Chondrocyte (in vitro differentiated cells): ENCODE measurements around the gene SAAL1. TPM values are rescaled to one million over a fixed set of nuclear protein-coding genes. Genes with fewer than 3 reads are reported as not detected.
"Not testable (repeated sequence)": the region's sequence is repeated elsewhere in the genome, so short reads cannot be mapped to it uniquely, and the experiment has no call there.

Experiments used
- DNase-seq: peaks from one replicate; pipeline ENCODE4 v3.0.0; 2021; ENCODE audit warnings: mixed read lengths, low spot score
- H3K27ac Mint-ChIP-seq: one replicate; pipeline ENCODE4 v1.8.0; 2021; ENCODE audit warnings: mild to moderate bottlenecking, moderate library complexity, mixed read lengths; ENCODE audit not compliant: unreplicated experiment
- H3K27me3 Mint-ChIP-seq: 2 replicates; pipeline ENCODE4 v1.8.0; 2021; ENCODE audit warnings: low read depth, mixed read lengths
- H3K36me3 Mint-ChIP-seq: 2 replicates; pipeline ENCODE4 v1.8.0; 2021; ENCODE audit warnings: low read depth, mixed read lengths
- H3K4me1 Mint-ChIP-seq: 2 replicates; pipeline ENCODE4 v1.8.0; 2021; ENCODE audit warnings: low read depth, mild to moderate bottlenecking, mixed read lengths
- H3K4me3 Mint-ChIP-seq: one replicate; pipeline ENCODE4 v1.8.0; 2021; ENCODE audit warnings: mild to moderate bottlenecking, moderate library complexity, mixed read lengths; ENCODE audit not compliant: unreplicated experiment
- H3K9me3 Mint-ChIP-seq: 2 replicates; pipeline ENCODE4 v1.8.0; 2021; ENCODE audit warnings: low read depth, mixed read lengths
- total RNA-seq: library from RNA; stranded (reverse); gene quantifications from 3 replicates; pipeline ENCODE4 v1.2.1, GENCODE V29; 2021
- TF ChIP-seq, protein P1 (sequence below): fragments of 200-600 bp; sonication (generic); IDR thresholded peaks from 2 replicates; pipeline ENCODE4 v1.5.0; 2021; ENCODE audit warnings: antibody characterized with exemption, mild to moderate bottlenecking, moderate library complexity

Gene SAAL1
- total RNA-seq, 1 donor from 2014 or later: 12.1 TPM

DNA sequence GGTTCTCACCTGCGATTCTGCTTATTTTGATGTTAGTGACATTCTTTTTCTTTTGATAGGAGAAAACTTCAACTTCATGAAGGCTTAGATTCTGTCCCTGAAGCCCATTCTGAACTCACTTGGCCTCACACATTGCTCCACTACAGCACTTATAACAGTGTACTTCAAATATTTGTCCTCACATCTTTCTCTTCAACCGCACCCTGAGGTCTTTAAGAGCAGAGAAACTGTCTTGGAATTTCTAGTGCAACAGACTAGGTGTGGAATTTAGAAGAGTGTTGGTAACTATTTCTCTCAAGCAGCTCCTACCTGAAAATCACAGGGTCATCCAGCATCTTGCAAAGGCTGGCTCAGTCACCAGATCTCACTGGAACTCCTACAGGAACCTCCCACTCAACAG, 34.3 kb upstream of the SAAL1 start:
- no peak overlapping the region for H3K4me3 Mint-ChIP-seq
- TF ChIP-seq, protein P1, sequence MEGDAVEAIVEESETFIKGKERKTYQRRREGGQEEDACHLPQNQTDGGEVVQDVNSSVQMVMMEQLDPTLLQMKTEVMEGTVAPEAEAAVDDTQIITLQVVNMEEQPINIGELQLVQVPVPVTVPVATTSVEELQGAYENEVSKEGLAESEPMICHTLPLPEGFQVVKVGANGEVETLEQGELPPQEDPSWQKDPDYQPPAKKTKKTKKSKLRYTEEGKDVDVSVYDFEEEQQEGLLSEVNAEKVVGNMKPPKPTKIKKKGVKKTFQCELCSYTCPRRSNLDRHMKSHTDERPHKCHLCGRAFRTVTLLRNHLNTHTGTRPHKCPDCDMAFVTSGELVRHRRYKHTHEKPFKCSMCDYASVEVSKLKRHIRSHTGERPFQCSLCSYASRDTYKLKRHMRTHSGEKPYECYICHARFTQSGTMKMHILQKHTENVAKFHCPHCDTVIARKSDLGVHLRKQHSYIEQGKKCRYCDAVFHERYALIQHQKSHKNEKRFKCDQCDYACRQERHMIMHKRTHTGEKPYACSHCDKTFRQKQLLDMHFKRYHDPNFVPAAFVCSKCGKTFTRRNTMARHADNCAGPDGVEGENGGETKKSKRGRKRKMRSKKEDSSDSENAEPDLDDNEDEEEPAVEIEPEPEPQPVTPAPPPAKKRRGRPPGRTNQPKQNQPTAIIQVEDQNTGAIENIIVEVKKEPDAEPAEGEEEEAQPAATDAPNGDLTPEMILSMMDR: no peak
- no peaks in the 10 kb centered on the region for H3K36me3 Mint-ChIP-seq
- DNase-seq: no peak
- H3K4me1 Mint-ChIP-seq: no peaks in the 10 kb centered on the region
- no peaks in the 10 kb centered on the region for H3K9me3 Mint-ChIP-seq
- H3K27me3 Mint-ChIP-seq: peaks cover 23% of the 10 kb centered on the region
- H3K27ac Mint-ChIP-seq: no peak overlapping the region

DNA sequence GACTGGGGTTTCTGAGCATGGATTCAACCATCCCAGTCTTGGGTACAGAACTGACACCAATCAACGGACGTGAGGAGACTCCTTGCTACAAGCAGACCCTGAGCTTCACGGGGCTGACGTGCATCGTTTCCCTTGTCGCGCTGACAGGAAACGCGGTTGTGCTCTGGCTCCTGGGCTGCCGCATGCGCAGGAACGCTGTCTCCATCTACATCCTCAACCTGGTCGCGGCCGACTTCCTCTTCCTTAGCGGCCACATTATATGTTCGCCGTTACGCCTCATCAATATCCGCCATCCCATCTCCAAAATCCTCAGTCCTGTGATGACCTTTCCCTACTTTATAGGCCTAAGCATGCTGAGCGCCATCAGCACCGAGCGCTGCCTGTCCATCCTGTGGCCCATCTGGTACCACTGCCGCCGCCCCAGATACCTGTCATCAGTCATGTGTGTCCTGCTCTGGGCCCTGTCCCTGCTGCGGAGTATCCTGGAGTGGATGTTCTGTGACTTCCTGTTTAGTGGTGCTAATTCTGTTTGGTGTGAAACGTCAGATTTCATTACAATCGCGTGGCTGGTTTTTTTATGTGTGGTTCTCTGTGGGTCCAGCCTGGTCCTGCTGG, 31.4 kb upstream of the SAAL1 start:
- Mint-ChIP-seq H3K36me3 (no peaks in the 10 kb centered on the region), H3K4me1 (no peaks in the 10 kb centered on the region), H3K27me3 (peaks cover 43% of the 10 kb centered on the region), H3K27ac (no peak overlapping the region), H3K4me3 (no peak overlapping the region), H3K9me3 (no peaks in the 10 kb centered on the region)
- DNase-seq: no peak
- TF ChIP-seq, protein P1: no peak

DNA sequence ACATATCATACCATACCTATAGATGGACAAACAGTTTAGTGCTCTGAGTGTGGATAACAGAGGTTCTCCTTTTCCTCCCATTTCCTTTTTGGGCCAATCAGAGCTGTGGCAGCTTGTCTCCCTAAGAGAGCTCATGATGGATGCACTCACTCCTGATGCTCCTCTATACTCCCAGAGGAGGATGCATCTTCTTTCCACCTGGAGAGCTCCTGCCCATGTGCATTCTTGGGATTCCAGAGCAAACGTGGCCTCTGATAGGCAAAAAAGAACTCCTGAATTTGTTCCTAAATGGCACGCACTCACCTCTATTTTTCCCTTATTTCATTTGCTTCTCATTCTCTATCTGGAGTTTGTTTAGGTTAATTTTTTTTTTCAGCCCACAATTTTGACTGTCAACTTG, 29.4 kb upstream of the SAAL1 start:
- H3K36me3 Mint-ChIP-seq: peaks cover 2% of the 10 kb centered on the region
- no peaks in the 10 kb centered on the region for H3K4me1 Mint-ChIP-seq
- TF ChIP-seq, protein P1: no peak
- no peak overlapping the region for H3K27ac Mint-ChIP-seq
- H3K27me3 Mint-ChIP-seq: peaks cover 51% of the 10 kb centered on the region
- H3K9me3 Mint-ChIP-seq: peaks cover 4% of the 10 kb centered on the region
- no peak overlapping the region for H3K4me3 Mint-ChIP-seq
- DNase-seq: no peak

DNA sequence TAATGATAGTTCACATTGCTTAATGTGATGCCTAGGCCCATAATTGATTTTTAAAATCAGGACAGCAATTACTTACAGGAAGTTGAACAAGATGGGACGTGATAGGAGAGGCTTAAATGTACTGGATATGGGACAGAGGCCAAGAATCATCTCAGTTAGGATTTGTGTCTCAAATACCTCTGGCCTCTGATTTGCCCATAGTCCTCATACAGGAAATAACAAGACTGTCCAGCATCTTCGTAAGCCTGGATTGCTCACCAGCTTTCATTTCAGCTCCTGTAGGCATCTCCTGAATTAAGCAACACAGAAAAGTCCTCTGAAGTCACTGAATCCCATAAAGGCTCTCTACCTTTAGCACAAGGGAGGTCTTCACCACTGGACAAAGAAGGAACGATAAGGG, 26.5 kb upstream of the SAAL1 start, which contains the start of gene MRGPRX3:
Gene MRGPRX3, plus strand, starts transcription at position 231 of the 400 bp plus-strand sequence. CDS start 4,632 bp downstream, outside the sequence.
- DNase-seq: no peak
- peaks cover 7% of the 10 kb centered on the region for H3K9me3 Mint-ChIP-seq
- no peak within 1 kb of the TSS for H3K27ac Mint-ChIP-seq
- no peaks in the 10 kb centered on the region for H3K4me1 Mint-ChIP-seq
- no peak within 1 kb of the TSS for H3K4me3 Mint-ChIP-seq
- TF ChIP-seq, protein P1: no peak
- peaks cover 56% of the 10 kb centered on the region for H3K27me3 Mint-ChIP-seq
- peaks cover 2% of the 10 kb centered on the region for H3K36me3 Mint-ChIP-seq

DNA sequence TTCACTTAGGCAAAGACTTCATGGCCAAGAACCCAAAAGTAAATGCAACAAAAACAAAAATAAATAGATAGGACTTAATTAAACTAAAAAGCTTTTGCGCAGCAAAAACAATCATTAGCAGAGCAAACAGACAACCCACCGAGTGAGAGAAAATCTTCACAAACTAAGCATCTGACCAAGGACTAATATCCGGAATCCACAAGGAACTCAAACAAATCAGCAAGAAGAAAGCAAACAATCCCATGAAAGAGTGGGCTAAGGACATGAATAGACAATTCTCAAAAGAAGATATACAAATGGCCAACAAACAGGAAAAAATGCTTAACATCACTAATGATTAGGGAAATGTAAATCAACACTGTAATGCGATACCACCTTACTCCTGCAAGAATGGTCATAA, 25.2 kb upstream of the SAAL1 start:
- H3K4me3 Mint-ChIP-seq, H3K36me3 Mint-ChIP-seq, H3K9me3 Mint-ChIP-seq, H3K27ac Mint-ChIP-seq, DNase-seq, H3K4me1 Mint-ChIP-seq: not testable (repeated sequence)
- peaks cover 54% of the 10 kb centered on the region for H3K27me3 Mint-ChIP-seq

DNA sequence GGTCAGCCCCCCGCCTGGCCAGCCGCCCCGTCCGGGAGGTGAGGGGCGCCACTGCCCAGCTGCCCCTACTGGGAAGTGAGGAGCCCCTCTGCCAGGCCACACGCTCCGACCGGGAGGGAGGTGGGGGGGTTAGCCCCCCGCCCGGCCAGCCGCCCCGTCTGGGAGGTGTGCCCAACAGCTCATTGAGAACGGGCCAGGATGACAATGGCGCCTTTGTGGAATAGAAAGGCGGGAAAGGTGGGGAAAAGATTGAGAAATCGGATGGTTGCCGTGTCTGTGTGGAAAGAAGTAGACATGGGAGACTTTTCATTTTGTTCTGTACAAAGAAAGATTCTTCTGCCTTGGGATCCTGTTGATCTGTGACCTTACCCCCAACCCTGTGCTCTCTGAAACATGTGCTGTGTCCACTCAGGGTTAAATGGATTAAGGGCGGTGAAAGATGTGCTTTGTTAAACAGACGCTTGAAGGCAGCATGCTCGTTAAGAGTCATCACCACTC, 15.5 kb upstream of the SAAL1 start:
- not testable (repeated sequence) for H3K4me1 Mint-ChIP-seq, H3K27ac Mint-ChIP-seq, H3K9me3 Mint-ChIP-seq, H3K36me3 Mint-ChIP-seq, DNase-seq, H3K4me3 Mint-ChIP-seq
- H3K27me3 Mint-ChIP-seq: peaks cover 34% of the 10 kb centered on the region
